CD4-positive, alpha-beta T cell treated with Interleukin-12 subunit alpha and Interleukin-12 subunit beta, for 1 hour (primary cell): ENCODE measurements around the gene CDC40.
"Not testable (repeated sequence)": the region's sequence is repeated elsewhere in the genome, so short reads cannot be mapped to it uniquely, and the experiment has no call there.

Experiments used
- DNase-seq: peaks from one replicate; pipeline ENCODE4 v3.0.0-alpha.2; 2020

Gene CDC40

DNA sequence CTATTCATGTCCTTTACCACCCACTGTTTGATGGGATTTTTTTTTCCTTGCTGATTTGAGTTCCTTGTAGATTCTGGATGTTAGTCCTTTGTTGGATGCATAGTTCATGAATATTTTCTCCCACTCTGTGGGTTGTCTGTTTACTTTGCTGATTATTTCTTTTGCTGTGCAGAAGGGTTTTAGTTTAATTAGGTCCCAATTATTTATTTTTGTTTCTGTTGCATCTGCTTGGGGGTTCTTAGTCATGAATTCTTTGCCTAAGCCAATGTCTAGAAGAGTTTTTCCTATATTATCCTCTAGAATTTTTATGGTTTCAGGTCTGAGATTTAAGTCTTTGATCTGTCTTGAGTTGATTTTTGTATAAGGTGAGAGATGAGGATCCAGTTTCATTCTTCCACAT, 92.6 kb downstream of the CDC40 start:
- DNase-seq: not testable (repeated sequence)

DNA sequence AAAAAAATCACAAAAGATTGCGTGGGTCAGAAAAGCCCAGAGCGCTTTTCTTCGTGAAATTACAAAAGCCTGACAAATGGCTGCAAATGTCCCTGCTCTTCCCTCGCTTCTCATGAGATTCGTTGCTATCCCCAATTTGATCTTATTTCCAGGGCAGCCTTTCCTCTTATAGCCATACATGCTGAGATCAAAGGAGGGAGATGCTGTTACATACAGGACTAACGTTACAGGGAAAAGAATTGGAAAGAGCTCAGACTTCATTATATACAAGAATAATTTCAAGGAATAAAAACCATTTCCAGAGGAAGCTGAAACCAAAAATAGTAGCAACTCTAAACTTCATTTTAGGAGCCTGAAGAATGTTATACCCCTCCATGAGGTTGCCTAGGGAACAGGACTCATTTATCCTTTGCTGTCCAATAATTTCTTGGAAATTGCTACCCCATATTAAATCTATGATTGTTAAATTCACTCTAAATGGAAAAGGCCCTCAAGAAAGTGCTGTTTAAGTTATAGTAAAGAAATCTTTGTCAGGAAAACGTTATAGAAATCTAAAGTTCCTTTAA, 97.0 kb downstream of the CDC40 start:
- DNase-seq: no peak
